HG03442 (cell line): ENCODE results near the gene P3R3URF.

Experiments used
- ATAC-seq: cut with Tn5 transposase; IDR thresholded peaks from one replicate; pipeline ENCODE4 v1.9.1; 2021; ENCODE audit warnings: mild to moderate bottlenecking, moderate library complexity; ENCODE audit not compliant: unreplicated experiment

P3R3URF gene

GRCh38 chr1:46194641-46195193, 18.4 kb upstream of the P3R3URF start:
- ATAC-seq = no peak

GRCh38 chr1:46193984-46194570, 17.8 kb upstream of the P3R3URF start:
- ATAC-seq = no peak

GRCh38 chr1:46193285-46193684, 17.0 kb upstream of the P3R3URF start:
- no peak for ATAC-seq

- no peak for ATAC-seq
These were observed 15.9 kb upstream of the P3R3URF start for GRCh38 chr1:46192171-46192570.

- ATAC-seq = no peak
These were observed 14.9 kb upstream of the P3R3URF start for GRCh38 chr1:46191033-46191701.

GRCh38 chr1:46190539-46190938, 14.3 kb upstream of the P3R3URF start:
- ATAC-seq = no peak

- ATAC-seq = no peak
These were observed 12.2 kb upstream of the P3R3URF start for GRCh38 chr1:46188295-46189030.

GRCh38 chr1:46187106-46187869, 11.0 kb upstream of the P3R3URF start:
- ATAC-seq = no peak

- no peak for ATAC-seq
These were observed 9.8 kb upstream of the P3R3URF start for GRCh38 chr1:46186076-46186475.

GRCh38 chr1:46184920-46185658, 8.8 kb upstream of the P3R3URF start:
- no peak for ATAC-seq

GRCh38 chr1:46183926-46184557, 7.8 kb upstream of the P3R3URF start:
- ATAC-seq = no peak

- no peak for ATAC-seq
These were observed 7.0 kb upstream of the P3R3URF start for GRCh38 chr1:46183079-46183847.

GRCh38 chr1:46181343-46182260, 5.3 kb upstream of the P3R3URF start:
- ATAC-seq = no peak

GRCh38 chr1:46180082-46180616, 3.9 kb upstream of the P3R3URF start:
- no peak for ATAC-seq

- ATAC-seq = no peak
These were observed 3.1 kb upstream of the P3R3URF start for GRCh38 chr1:46179138-46180081.

GRCh38 chr1:46175243-46175642, 1.0 kb downstream of the P3R3URF start:
- no peak for ATAC-seq
